ENCODE data around the gene ANXA2.
"Not testable (repeated sequence)": the region's sequence is repeated elsewhere in the genome, so short reads cannot be mapped to it uniquely, and the experiment has no call there.

DNA sequence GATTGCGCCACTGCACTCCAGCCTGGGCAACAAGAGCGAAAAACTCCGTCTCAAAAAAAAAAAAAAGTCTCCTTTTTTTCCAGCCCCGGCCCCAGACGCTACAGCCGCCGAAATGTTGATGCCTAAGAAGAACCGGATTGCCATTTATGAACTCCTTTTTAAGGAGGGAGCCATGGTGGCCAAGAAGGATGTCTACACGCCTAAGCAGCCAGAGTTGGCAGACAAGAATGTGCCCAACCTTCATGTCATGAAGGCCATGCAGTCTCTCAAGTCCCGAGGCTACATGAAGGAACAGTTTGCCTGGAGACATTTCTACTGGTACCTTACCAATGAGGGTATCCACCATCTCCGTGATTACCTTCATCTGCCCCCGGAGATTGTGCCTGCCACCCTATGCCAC is 6.6 kb upstream of the ANXA2 start:
- TF ChIP-seq, protein P1, sequence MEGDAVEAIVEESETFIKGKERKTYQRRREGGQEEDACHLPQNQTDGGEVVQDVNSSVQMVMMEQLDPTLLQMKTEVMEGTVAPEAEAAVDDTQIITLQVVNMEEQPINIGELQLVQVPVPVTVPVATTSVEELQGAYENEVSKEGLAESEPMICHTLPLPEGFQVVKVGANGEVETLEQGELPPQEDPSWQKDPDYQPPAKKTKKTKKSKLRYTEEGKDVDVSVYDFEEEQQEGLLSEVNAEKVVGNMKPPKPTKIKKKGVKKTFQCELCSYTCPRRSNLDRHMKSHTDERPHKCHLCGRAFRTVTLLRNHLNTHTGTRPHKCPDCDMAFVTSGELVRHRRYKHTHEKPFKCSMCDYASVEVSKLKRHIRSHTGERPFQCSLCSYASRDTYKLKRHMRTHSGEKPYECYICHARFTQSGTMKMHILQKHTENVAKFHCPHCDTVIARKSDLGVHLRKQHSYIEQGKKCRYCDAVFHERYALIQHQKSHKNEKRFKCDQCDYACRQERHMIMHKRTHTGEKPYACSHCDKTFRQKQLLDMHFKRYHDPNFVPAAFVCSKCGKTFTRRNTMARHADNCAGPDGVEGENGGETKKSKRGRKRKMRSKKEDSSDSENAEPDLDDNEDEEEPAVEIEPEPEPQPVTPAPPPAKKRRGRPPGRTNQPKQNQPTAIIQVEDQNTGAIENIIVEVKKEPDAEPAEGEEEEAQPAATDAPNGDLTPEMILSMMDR (IDR thresholded peaks at IDR 0.05; ENCODE audit: low read length) = not testable (repeated sequence)
- not testable (repeated sequence) for TF ChIP-seq EZH2 (IDR thresholded peaks at IDR 0.05; ENCODE audit: borderline replicate concordance, low read length)

Measured in OCI-LY1 (cell line).